HTR-8/SVneo (cell line): ENCODE results near the gene TACR1.

Experiments used
- DNase-seq: peaks from one replicate; pipeline ENCODE4 v3.0.0; 2011; ENCODE audit warnings: low spot score, mixed read lengths; ENCODE audit not compliant: insufficient read length
- FAIRE-seq: peaks from 2 replicates; lab custom pipeline; 2011; peaks lifted over from hg19 to GRCh38; lab: Jason Lieb, UNC

The TACR1 gene

DNA sequence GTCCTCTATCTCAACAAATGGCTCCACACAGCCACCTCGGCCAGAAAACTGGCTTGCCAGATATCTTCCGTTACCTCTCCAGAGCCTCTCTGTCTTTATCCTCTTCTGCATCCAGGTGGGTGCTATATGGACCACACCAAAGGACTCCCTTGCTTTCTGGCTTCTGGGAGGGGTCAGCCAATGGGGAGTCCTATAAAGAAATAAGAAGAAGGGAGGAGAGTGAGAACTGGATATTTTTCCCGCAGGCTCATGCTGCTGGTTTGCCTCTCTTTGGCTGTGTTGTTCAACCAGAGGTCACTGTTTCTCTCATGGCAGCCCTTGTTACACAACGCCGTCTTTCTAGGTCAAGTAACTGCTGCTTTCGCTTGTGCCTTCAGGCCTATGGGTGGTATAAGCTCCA, 168.1 kb downstream of the TACR1 start:
- FAIRE-seq (no peak), DNase-seq (no peak)

DNA sequence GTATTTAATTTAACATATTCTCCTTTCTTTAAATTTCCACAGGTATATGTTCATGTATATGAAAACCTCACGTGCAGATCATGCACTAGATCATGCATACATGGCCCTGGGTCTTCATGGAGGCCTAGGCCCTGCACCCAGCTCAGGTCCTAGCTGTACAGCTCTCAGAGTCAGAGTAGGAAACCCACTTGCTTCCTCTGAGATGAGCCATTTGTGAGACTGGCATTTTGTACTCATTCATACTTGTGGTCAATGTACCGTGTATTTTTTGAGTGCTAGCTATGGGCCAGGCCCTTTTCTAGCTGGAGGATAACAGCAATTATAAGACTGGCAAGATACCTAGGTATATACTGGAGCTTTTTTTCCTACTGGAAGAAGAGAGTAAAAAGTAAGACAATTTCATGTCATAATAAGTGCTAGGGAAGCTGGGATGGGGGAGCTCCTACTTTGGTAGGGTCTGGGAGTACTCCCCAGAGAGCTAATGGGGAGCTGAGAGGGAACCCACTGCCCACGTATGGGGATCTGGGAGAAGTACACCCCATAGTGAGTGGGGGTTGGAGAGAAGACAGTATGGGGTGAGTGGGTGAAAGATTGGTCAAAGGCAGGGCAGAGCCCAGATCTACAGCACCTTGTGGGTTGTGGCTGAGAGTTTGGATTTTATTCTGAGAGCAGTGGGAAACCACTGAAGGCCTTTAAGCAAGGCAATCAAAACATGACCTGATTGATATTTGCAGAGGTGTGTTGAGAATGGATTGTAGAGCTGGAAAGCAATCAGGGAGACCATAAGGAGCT, 168.9 kb downstream of the TACR1 start:
- DNase-seq (no peak), FAIRE-seq (no peak)

DNA sequence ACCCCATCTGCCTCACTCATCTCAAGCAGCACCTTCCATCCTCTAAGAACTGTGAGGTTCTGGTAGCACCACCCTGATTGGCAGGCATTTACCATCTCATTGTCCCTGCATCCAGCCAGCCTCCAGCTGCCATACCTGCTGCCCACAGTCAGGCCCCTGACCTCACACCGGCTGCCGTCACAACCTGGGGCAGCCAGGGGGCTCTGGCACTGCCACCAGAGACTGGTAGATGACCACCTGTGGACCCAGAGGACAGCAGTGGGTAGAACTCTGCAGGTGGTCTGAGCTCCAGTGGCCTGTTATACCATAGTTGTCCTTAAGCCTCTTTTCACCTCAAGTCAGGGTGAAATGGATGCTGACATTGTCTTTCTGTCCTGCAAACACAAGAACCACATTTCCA, 171.4 kb downstream of the TACR1 start:
- DNase-seq, result no peak
- no peak for FAIRE-seq

DNA sequence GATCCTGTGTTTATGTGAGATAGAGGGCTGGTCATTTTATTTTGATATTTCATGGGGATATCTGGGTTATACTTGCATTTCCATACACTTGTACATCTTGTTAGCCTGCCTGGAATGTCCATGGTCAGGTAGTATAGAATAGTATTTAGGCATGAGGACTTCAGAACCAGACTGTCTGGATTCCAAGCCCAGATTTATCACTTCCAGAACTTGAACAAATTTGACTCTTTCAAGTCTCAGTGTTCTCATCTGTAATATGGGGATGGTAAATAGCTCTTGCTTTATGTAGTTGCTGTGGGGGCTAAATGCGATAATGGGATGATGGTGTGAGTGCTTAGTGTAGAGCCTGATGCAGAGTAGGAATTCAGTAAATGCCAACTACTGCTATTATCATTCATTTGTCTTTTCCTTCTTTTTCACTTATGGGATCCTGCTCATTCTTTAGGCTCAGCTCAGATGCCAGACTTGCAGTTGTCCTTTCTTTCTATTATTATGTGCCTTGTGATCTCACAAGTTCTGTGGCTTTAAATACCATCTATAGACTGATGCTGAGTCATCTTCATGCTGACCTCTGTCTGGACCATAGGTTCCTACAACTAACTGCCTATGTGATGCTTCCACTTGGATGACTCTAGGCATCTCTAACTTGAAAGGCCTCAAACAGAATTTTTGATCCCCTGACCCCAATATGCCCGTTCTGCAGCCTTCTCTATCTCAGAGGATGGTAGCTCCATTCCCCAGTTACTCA, 173.5 kb downstream of the TACR1 start:
- FAIRE-seq, result no peak
- no peak for DNase-seq

DNA sequence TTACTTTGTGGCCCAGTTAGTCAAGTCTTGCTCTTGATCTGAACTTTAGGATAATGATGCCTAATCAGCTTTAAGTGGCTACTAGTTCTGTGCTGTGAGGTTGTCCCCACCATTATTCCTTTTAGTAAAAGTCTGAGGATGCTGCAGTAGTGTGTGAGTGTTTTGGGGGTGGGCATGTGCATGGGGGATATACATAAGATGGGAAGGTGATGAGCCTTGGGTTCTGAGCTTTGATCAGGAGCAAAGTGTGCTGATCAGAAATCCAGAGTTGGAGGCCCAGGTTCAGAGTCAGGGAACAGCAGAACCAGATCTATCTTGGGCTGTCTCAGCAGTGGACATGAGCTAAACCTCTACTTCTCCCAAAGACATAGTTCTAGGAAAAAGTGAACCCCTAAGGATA, 174.1 kb downstream of the TACR1 start:
- no peak for FAIRE-seq
- DNase-seq, result no peak

DNA sequence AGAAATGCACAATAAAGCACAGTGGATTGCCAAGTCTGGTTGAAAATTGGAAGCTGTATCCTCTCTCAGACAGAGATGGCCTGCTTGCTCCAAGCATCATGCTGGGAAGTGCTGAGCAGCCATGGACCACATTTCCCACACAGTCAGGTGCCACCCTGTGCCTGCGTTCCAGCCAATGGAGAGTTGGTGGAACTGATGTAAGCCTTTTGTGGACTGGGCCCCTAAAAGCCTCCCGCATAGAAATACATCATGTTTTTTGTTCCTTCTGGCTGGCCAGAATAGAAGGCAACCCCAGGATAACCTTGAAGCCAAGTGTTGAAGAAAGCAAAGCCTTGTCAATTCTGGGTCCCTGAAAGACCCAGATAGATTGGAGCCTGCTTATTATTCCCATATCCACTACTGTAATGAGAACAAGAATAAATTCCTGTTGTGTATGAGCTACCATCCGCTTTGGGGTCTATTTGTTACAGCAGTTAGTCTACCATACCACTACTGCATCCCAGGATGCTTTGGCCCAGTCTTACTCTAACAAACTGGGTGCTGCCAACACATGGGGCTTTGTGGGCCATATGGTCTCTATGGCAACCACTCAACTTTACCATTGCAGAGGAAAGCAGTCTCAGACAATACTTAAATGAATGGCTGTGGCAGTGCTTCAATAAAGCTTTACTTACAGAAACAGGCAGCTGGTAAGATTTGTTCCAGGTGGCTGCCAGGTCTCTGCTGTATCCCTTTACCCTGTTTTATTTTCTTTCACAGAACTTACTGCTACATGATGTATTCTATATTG, 175.5 kb downstream of the TACR1 start:
- no peak for FAIRE-seq
- DNase-seq, result no peak

DNA sequence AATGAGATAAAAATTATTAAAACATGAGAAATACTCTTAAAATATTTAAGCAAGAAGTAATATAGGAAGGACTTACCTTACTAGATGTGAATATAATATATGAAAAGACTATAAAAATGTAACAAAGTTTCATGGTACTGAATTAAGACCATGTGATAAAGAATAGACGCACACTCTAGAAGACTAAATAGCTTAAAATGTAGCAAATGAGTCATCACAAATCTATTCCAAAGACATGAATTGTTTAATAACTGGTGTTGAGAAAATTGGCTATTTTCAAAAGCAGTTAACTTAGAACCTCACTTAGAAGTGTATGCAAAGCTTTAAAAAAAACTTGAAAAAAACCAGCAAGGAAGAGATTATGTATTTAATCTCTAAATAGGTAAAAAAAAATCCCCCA, 176.8 kb downstream of the TACR1 start:
- no peak for FAIRE-seq
- peak; percentile 35 for DNase-seq

DNA sequence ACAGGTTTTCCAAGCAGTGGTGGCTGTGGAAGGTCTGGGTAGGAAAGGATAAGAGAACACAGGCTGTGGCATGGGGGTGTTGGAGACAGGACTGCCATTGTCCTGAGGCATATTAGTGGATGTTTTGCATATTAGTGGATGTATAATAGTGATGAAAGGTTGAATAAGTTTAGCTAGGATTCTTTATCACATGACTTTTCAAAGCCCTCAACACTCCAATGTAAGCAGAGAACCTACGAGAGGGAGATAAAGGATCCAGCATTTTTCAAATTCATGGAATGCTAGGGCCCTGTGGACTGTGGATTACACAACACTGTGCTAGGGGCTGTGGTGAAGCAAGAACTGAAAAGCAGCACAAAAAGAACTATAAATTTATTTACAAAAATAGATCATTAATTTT, 177.6 kb downstream of the TACR1 start:
- FAIRE-seq (peak; percentile 13), DNase-seq (peak; percentile 54)

DNA sequence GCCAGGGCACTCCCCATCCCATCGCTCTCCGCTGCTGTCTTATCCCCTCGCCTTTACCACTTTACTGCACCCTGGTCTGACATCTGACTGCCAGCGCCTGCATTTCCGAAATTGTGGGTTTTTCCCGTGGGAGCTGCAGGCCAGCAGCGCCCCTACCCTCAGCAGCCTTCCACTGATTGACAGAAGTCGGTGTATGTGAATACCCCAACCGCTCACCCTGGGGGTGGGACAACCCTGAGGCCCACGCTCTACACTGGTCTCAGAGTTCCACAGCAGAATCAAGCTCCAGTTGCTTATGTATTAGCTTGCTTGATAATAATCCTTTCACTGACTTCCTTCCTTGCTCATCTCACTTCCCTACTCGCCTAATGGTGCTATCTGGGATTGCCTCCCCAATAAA, 178.8 kb downstream of the TACR1 start:
- FAIRE-seq, result no peak
- DNase-seq, result no peak

DNA sequence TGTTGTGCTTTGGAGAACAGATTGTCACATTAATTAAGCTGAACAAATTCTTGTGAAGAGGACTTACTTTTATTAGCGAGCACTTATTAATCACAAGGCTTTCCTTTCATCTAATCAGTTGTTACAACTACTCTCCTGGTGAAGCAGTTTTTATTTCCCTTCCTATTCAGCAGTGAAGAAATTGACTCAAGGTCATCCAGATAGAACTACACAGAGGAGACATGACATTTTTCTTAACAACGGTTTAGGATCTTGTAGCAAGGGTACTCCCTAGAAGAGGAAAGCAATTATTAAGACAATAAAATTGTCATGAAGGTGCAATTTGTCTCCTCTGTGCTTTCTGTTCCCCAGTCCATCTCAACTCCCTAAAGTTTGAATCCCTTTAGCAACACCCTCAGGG, 179.5 kb downstream of the TACR1 start:
- DNase-seq (no peak), FAIRE-seq (no peak)

DNA sequence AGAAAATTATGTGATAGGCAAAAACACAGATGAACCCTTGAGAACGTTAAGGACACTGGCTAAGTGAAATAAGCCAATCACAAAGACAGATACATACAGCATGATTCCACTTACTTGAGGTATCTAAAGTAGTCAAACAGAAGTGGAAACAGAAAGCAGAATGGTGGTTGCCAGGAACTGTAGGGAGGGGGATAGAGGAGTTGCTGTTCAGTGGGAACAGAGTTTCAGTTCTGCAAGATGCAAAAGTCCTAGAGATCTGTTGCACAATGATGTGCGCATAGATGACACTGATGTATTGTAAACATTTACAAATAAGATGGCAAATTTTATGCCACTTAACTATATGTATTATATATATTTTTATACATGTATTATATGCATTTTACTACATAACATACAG, 181.2 kb downstream of the TACR1 start:
- FAIRE-seq (peak; percentile 67), DNase-seq (no peak)

DNA sequence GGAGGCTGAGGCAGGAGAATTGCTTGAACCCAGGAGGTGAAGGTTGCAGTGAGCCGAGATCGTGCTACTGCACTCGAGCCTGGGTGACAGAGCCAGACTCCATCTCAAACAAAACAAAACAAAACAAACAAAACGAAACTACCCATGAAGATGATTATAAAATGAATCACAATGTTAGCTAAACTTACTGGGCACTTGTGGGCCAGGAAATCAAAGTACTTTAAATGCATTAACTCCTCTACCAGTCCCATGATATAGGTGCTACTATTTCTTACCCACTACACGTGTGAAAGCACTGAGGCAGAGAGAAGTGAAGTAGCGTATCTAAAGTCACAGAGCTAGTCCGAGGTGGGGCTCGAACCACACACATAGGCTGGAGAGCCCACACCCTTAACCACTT, 187.2 kb downstream of the TACR1 start:
- FAIRE-seq (no peak), DNase-seq (no peak)

DNA sequence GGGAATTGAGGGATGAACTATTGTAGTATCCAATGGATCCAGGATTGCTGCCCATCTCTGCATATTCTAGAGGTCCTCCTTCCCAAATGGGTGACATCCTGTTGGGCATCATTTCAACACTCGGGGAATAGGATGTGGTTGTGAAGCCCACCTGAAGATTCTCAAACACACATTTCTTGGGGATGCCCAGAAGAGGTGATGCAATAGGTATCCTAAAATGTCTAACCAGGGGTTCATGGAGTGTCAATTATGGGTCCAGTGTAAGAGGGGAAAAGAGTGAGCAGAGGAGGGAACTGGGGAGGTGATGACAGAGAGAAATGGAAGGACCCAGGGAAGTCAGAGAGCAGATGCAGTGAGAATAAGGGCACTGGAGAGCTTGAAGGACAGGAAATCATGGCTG, 188.7 kb downstream of the TACR1 start:
- DNase-seq (no peak), FAIRE-seq (peak; percentile 38)

DNA sequence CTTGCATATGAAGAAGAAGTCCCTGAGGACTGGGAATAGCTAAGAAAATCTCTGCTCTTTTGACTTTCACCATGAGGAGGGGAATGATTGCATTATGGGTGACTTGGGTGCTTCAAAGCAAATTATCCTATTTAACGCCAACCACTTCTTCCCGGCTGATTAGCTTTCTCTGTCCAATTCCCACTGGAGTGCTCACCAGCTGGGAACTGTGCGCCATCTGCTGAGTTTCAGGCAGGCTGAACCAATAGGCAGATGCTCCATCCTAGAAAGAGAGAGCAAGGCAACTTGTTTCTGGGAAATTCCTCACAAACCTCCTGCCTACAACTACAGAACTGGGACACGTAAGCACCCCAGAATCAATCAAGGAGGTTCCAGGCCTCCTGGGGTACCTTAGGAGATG, 191.5 kb downstream of the TACR1 start:
- FAIRE-seq, result no peak
- DNase-seq, result no peak

DNA sequence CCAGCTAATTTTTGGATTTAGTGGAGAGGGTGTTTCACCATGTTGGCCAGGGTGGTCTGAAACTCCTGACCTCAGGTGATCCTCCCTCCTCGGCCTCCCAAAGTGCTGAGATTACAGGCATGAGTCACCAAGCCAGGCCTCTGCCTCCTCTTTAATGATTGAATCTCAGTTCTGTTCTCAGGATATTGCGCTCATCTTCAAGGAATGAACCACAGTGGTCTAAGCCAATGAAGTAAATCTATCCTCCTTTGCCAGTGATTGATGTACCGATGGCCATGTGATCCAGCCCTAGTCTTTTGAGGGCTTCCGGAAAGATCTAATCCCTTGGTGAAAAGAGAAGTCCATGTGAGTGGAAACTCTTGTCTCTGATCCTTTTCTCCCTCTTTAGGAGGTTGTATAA, 192.3 kb downstream of the TACR1 start:
- DNase-seq, result no peak

DNA sequence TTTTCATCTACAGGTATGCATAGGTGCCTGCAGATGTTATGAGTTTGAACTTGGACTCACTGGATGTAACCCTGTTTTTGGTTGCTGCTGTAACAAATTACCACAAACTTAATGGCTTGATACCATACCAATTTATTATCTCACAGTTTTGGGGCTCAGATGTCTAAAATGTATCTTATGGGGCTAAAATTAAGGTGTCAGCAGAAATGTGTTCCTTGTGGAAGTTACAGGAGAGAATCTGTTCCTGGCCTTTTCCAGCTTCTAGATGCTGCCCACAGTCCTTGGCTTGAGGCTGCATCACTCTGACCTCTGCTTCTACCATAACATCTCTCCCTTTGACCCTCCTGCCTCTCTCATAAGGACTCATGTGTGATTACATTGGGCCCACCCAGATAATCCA, 193.3 kb downstream of the TACR1 start:
- DNase-seq, result no peak
- no peak for FAIRE-seq

More for the DNA sequence above, 192.3 kb downstream of the TACR1 start:
- FAIRE-seq, result no peak

DNA sequence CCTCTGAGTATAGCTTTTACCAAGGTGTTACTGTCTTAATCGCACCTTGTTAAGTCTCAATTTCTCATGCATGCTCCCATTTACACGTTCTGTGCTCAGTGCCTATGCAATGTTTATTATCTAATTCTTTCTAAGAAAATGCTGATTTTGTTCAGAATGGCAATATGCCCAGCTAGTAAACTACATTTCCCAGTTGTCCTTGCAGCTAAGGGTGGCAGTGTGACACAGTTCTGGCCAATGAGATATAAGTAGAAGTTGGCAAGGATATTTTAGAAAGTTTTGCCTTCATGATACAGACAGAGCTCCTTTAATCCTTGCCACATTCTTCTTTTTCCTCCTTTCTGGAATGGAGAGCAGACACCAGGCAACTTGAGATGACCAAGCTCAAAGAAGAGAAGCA, 195.5 kb downstream of the TACR1 start:
- DNase-seq (no peak), FAIRE-seq (no peak)

DNA sequence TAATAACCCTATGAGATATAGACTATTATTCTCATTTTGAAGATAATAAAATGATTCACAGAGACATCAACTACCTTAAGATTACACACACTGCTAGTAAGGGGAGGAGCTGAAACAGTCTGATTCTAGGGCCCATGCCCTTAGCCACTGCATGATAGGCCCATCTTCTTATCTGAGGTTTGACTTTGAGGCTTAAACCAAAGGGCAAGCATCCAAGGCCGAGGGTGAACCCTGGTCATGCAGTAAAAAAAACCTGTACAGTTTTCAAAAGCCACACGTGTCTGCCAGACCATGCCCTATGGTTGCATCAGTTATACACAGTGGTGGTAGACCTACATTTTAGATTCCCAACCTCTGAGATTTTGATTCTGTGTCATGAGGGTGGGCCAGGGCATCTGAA, 196.0 kb downstream of the TACR1 start:
- no peak for FAIRE-seq
- DNase-seq, result no peak

DNA sequence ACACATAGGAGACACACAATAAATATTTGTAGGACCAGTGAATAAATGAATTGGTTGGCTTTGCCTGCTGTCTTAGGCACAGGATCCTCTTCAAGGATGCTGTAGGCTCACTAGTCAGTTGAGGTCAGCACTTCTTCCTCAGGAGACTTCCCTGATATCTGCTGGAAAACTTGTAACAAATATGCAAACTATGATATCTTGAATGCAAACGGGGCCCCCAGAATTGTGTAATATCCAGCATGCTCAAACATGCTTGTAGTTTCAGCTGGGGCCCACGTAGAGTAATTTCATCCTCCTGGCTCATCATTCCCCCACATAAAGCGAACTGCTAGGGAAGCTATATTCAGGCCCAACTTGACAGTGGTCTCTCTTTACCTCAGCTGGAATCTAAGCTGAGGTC, 197.3 kb downstream of the TACR1 start:
- FAIRE-seq (peak; percentile 55), DNase-seq (peak; percentile 64)

DNA sequence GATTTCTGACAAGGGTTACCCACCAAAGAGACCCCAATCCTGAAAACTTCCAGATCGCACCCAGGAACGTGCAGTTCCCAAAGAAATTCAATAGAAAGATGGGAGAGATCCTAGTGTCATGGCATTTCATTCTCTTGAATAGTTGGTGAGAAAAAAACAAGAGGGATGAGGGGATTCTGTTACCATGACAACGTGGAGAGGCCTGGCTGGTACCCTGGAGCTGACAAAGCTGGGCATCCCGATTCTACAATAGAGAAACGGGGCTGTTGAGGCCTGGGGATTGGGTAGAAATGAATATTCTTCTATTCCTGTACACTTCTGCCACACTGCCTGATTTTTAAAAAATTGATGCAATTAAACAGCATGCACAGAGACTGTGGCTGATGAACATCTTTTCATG, 199.9 kb downstream of the TACR1 start:
- DNase-seq (no peak), FAIRE-seq (no peak)
